Amniotic stem cell (primary cell): ENCODE data around the gene URGCP.
A peak's percentile ranks its signal among the peaks of the same experiment; 100 is the strongest.

Experiments used
- DNase-seq: peaks from one replicate; lab custom pipeline; 2025; lab: John Stamatoyannopoulos, UW

The URGCP gene

GRCh38 chr7:43876241-43876640, 30.2 kb downstream of the URGCP start:
- DNase-seq, result no peak

GRCh38 chr7:43873300-43873699, 33.1 kb downstream of the URGCP start:
- peak; percentile 12 for DNase-seq

GRCh38 chr7:43872406-43873110, 33.8 kb downstream of the URGCP start:
- peak; percentile 82 for DNase-seq

- DNase-seq, result no peak
These were observed 35.3 kb downstream of the URGCP start for GRCh38 chr7:43871064-43871463.

GRCh38 chr7:43870316-43870715, 36.1 kb downstream of the URGCP start:
- no peak for DNase-seq

GRCh38 chr7:43869867-43870240, 36.5 kb downstream of the URGCP start:
- DNase-seq, result peak; percentile 84

- peak; percentile 95 for DNase-seq
These were observed 37.2 kb downstream of the URGCP start, which contains the start of gene MRPS24 for GRCh38 chr7:43869006-43869866. Gene MRPS24 (minus strand): TSS chr7:43869517. CDS start chr7:43869495, 22 bp downstream.

GRCh38 chr7:43868681-43869005, 37.8 kb downstream of the URGCP start:
- no peak for DNase-seq

- DNase-seq, result no peak
These were observed 38.2 kb downstream of the URGCP start for GRCh38 chr7:43868181-43868580.

GRCh38 chr7:43865277-43865676, 41.1 kb downstream of the URGCP start:
- no peak for DNase-seq

- no peak for DNase-seq
These were observed 42.3 kb downstream of the URGCP start for GRCh38 chr7:43864126-43864525.

- no peak for DNase-seq
These were observed 49.4 kb downstream of the URGCP start for GRCh38 chr7:43856996-43857395.

GRCh38 chr7:43856316-43856715, 50.1 kb downstream of the URGCP start:
- DNase-seq, result no peak

GRCh38 chr7:43855176-43855575, 51.2 kb downstream of the URGCP start:
- no peak for DNase-seq

GRCh38 chr7:43851805-43852204, 54.6 kb downstream of the URGCP start:
- DNase-seq, result no peak

GRCh38 chr7:43850348-43851116, 55.9 kb downstream of the URGCP start:
- no peak for DNase-seq

- no peak for DNase-seq
These were observed 57.3 kb downstream of the URGCP start for GRCh38 chr7:43849047-43849446.

- DNase-seq, result no peak
These were observed 58.9 kb downstream of the URGCP start for GRCh38 chr7:43847496-43847895.

- DNase-seq, result no peak
These were observed 61.7 kb downstream of the URGCP start for GRCh38 chr7:43844662-43845061.

- no peak for DNase-seq
These were observed 62.1 kb downstream of the URGCP start for GRCh38 chr7:43844257-43844656.

- DNase-seq, result no peak
These were observed 63.1 kb downstream of the URGCP start for GRCh38 chr7:43843296-43843695.

GRCh38 chr7:43838201-43838658, 68.2 kb downstream of the URGCP start:
- no peak for DNase-seq
